Measurements from ENCODE around the gene RPEL1. TPM values are rescaled to one million over a fixed set of nuclear protein-coding genes. Genes with fewer than 3 reads are reported as not detected.

Gene RPEL1
- total and polyA plus RNA-seq, 4 donors: not detected

DNA sequence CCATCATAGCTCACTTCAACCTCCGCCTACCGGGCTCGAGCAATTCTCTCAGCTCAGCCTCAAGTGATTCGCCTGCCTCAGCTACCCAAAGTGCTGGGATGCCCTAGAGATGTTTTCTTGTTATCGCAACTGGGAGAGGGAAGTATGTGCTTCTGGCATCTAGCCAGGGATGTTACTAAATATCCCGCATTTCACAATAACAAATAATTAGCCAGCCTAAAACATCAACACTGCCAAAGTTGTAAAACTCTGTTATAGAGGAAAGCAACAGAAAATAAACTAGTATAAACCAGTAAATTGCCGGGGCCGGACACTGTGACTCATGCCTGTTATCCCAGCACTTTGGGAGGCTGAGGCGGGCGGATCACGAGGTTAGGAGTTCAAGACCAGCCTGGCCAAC lies 38.5 kb downstream of the RPEL1 start (continued):
- TF ChIP-seq, protein P1, sequence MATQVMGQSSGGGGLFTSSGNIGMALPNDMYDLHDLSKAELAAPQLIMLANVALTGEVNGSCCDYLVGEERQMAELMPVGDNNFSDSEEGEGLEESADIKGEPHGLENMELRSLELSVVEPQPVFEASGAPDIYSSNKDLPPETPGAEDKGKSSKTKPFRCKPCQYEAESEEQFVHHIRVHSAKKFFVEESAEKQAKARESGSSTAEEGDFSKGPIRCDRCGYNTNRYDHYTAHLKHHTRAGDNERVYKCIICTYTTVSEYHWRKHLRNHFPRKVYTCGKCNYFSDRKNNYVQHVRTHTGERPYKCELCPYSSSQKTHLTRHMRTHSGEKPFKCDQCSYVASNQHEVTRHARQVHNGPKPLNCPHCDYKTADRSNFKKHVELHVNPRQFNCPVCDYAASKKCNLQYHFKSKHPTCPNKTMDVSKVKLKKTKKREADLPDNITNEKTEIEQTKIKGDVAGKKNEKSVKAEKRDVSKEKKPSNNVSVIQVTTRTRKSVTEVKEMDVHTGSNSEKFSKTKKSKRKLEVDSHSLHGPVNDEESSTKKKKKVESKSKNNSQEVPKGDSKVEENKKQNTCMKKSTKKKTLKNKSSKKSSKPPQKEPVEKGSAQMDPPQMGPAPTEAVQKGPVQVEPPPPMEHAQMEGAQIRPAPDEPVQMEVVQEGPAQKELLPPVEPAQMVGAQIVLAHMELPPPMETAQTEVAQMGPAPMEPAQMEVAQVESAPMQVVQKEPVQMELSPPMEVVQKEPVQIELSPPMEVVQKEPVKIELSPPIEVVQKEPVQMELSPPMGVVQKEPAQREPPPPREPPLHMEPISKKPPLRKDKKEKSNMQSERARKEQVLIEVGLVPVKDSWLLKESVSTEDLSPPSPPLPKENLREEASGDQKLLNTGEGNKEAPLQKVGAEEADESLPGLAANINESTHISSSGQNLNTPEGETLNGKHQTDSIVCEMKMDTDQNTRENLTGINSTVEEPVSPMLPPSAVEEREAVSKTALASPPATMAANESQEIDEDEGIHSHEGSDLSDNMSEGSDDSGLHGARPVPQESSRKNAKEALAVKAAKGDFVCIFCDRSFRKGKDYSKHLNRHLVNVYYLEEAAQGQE (IDR thresholded peaks at IDR 0.05): peak; percentile 37
- no peak for TF ChIP-seq TAF1 (conservative IDR thresholded peaks at IDR 0.05)
- no peak for TF ChIP-seq HNF4G (IDR thresholded peaks at IDR 0.05)
- TF ChIP-seq, protein P2, sequence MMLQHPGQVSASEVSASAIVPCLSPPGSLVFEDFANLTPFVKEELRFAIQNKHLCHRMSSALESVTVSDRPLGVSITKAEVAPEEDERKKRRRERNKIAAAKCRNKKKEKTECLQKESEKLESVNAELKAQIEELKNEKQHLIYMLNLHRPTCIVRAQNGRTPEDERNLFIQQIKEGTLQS (IDR thresholded peaks at IDR 0.05): no peak
- no peak for TF ChIP-seq FOXA1 (IDR thresholded peaks at IDR 0.05)
- TF ChIP-seq NR2F2 (IDR thresholded peaks at IDR 0.05): no peak

DNA sequence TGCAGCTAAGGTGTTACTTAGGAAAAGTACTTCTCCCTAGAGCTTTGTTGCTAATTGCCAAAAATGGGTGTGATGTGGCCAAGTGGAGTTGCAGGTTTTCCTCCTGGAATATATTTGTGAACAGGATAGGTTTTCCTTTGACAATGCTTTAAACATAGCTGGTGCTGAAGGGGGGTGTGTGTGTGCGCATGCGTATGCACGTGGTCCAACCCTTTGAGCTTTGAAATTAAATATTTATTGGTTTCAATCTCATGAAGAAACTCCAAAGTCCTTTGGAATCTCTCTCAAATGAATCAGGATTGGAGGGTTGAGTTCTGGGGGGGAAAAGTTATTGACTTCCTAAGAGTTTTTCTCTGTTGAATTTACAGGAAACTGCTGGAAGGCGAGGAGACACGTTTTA lies 42.3 kb downstream of the RPEL1 start:
- no peaks in the 10 kb centered on the region for H3K27me3 ChIP-seq (ENCODE audit: control insufficient read depth in 4 of 4, insufficient read depth in 4 of 4, low read length in 3 of 4)
- TF ChIP-seq JUND (IDR thresholded peaks at IDR 0.05) (no peak), EGR1 (IDR thresholded peaks at IDR 0.05; ENCODE audit: low read depth in 2 of 2) (no peak), RAD21 (IDR thresholded peaks at IDR 0.05) (no peak), HNF4A (conservative IDR thresholded peaks at IDR 0.05) (peak; percentile 36 to 80), RXRA (IDR thresholded peaks at IDR 0.05) (peak in 1 of 2 donors; percentile 29), GABPA (IDR thresholded peaks at IDR 0.05 in 1 of 2, conservative IDR thresholded peaks at IDR 0.05 in 1 of 2) (no peak), SP1 (IDR thresholded peaks at IDR 0.05) (no peak), TAF1 (conservative IDR thresholded peaks at IDR 0.05) (no peak), HNF4G (IDR thresholded peaks at IDR 0.05) (no peak), FOXA2 (IDR thresholded peaks at IDR 0.05) (no peak), YY1 (IDR thresholded peaks at IDR 0.05) (peak; percentile 37), FOXA1 (IDR thresholded peaks at IDR 0.05) (no peak), NR2F2 (IDR thresholded peaks at IDR 0.05) (no peak)
- TF ChIP-seq, protein P2 (IDR thresholded peaks at IDR 0.05): no peak
- TF ChIP-seq, protein P3, sequence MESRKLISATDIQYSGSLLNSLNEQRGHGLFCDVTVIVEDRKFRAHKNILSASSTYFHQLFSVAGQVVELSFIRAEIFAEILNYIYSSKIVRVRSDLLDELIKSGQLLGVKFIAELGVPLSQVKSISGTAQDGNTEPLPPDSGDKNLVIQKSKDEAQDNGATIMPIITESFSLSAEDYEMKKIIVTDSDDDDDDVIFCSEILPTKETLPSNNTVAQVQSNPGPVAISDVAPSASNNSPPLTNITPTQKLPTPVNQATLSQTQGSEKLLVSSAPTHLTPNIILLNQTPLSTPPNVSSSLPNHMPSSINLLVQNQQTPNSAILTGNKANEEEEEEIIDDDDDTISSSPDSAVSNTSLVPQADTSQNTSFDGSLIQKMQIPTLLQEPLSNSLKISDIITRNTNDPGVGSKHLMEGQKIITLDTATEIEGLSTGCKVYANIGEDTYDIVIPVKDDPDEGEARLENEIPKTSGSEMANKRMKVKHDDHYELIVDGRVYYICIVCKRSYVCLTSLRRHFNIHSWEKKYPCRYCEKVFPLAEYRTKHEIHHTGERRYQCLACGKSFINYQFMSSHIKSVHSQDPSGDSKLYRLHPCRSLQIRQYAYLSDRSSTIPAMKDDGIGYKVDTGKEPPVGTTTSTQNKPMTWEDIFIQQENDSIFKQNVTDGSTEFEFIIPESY (IDR thresholded peaks at IDR 0.05): no peak
- TF ChIP-seq, protein P4, sequence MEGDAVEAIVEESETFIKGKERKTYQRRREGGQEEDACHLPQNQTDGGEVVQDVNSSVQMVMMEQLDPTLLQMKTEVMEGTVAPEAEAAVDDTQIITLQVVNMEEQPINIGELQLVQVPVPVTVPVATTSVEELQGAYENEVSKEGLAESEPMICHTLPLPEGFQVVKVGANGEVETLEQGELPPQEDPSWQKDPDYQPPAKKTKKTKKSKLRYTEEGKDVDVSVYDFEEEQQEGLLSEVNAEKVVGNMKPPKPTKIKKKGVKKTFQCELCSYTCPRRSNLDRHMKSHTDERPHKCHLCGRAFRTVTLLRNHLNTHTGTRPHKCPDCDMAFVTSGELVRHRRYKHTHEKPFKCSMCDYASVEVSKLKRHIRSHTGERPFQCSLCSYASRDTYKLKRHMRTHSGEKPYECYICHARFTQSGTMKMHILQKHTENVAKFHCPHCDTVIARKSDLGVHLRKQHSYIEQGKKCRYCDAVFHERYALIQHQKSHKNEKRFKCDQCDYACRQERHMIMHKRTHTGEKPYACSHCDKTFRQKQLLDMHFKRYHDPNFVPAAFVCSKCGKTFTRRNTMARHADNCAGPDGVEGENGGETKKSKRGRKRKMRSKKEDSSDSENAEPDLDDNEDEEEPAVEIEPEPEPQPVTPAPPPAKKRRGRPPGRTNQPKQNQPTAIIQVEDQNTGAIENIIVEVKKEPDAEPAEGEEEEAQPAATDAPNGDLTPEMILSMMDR (IDR thresholded peaks at IDR 0.05; ENCODE audit: low read depth, low read length, missing input control): no peak
- TF ChIP-seq, protein P5, sequence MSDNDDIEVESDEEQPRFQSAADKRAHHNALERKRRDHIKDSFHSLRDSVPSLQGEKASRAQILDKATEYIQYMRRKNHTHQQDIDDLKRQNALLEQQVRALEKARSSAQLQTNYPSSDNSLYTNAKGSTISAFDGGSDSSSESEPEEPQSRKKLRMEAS (IDR thresholded peaks at IDR 0.05): peak; percentile 35
- TF ChIP-seq, protein P1 (IDR thresholded peaks at IDR 0.05): peak; percentile 64
- H3K4me3 ChIP-seq (ENCODE audit: low read depth in 1 of 3, low read length in 3 of 3): no peak overlapping the region
- H3K36me3 ChIP-seq (ENCODE audit: control insufficient read depth in 4 of 4, insufficient read depth in 3 of 4, low read depth in 1 of 4, low read length in 3 of 4): no peaks in the 10 kb centered on the region
- WGBS: 55% methylated on average over 5 of the region's 5 CpGs
- H3K9ac ChIP-seq (ENCODE audit: low read depth in 1 of 2, low read length in 2 of 2): peak overlapping the region in 1 of 2 donors; percentile 38
- H3K9me3 ChIP-seq (ENCODE audit: control insufficient read depth in 4 of 4, low read length in 3 of 4): no peaks in the 10 kb centered on the region
- H3K4me1 ChIP-seq (ENCODE audit: control insufficient read depth in 4 of 4, insufficient read depth in 4 of 4, low read length in 3 of 4): peaks cover 0 to 5% (median under 1%) of the 10 kb centered on the region in 4 donors
- peak overlapping the region; percentile 57 to 82 for H3K27ac ChIP-seq (ENCODE audit: low read depth in 1 of 2, low read length in 2 of 2)
- DNase-seq (ENCODE audit: low spot score): no peak
